Ovary (tissue), 3 donors: ENCODE measurements around the gene HMGCS2.

Source experiments
- POLR2A ChIP-seq: fragments of 450-650 bp; IDR thresholded peaks from one replicate; pipeline ENCODE4 v1.6.1; 2017; ENCODE audit warnings: antibody characterized with exemption, mild to moderate bottlenecking, moderate library complexity
- TF ChIP-seq, protein P1 (sequence below), 3 donors: fragments of 450-650 bp in 2 of 3; fragments of 200-600 bp in 1 of 3; IDR thresholded peaks; one replicate each; pipeline versions ENCODE4 v1.5.1 to v1.8.0; 2016 to 2022; ENCODE audit warnings: antibody characterized with exemption in 3 of 3, mild to moderate bottlenecking in 1 of 3
- donor health status: DM: no; HTN: no; CAD: no.

DNA sequence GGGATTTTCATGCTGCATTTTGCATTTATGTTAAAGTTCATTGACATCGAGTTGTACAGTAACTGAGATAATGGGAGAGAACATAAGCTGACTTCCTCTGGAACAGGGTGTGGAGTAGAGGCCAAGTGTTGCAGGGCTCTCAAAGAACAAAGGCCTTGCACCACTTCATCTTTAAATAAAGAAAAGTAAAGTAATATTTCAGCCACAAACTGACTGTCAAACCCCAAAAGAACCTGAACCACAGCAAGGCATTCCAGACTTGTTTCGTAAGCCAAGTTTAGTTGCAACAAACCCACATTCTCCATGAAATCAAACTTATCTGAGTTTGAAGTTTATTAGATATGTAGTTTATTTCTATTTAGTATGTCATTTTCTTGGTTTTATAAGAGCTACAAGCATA lies 19.1 kb upstream of the HMGCS2 start:
- TF ChIP-seq, protein P1, sequence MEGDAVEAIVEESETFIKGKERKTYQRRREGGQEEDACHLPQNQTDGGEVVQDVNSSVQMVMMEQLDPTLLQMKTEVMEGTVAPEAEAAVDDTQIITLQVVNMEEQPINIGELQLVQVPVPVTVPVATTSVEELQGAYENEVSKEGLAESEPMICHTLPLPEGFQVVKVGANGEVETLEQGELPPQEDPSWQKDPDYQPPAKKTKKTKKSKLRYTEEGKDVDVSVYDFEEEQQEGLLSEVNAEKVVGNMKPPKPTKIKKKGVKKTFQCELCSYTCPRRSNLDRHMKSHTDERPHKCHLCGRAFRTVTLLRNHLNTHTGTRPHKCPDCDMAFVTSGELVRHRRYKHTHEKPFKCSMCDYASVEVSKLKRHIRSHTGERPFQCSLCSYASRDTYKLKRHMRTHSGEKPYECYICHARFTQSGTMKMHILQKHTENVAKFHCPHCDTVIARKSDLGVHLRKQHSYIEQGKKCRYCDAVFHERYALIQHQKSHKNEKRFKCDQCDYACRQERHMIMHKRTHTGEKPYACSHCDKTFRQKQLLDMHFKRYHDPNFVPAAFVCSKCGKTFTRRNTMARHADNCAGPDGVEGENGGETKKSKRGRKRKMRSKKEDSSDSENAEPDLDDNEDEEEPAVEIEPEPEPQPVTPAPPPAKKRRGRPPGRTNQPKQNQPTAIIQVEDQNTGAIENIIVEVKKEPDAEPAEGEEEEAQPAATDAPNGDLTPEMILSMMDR (IDR thresholded peaks at IDR 0.05): no peak
- no peak for TF ChIP-seq POLR2A
